IMR-90 (cell line): ENCODE data around the gene TCN1. TPM values are rescaled to one million over a fixed set of nuclear protein-coding genes. Genes with fewer than 3 reads are reported as not detected.

ENCODE experiments used
- ATAC-seq: fragments of 200-7000 bp; cut with Tn5 transposase; 2 replicates; pipeline ENCODE4 v1.9.1; 2020; ENCODE audit warnings: low read depth, mild to moderate bottlenecking, moderate library complexity
- BruUV-seq: library from RNA; stranded (reverse); fragments of 400-500 nt; replicated peaks from 2 replicates; lab custom pipeline; 2021; lab: Mats Ljungman, UMichigan
- CTCF ChIA-PET: fragments of 300-600 bp; formaldehyde crosslinking; extraction: SDS; loops from one replicate; lab custom pipeline; 2021; ENCODE audit warnings: antibody characterized with exemption; lab: Yijun Ruan, JAX
- POLR2A ChIA-PET: fragments of 300-600 bp; sonication (Branson Sonifier 250); formaldehyde crosslinking; loops from one replicate; lab custom pipeline; 2022; ENCODE audit warnings: antibody characterized with exemption; ENCODE audit not compliant: unreplicated experiment; lab: Charles Lee
- DNase-seq: peaks from one replicate; pipeline ENCODE4 v3.0.0; 2013
- H2AFZ ChIP-seq: replicated peaks from 2 replicates; pipeline ENCODE3; 2013; ENCODE audit warnings: low read length, mild to moderate bottlenecking; ENCODE audit not compliant: poor library complexity
- H2AK5ac ChIP-seq: 2 replicates; pipeline ENCODE4 v1.6.1; 2013; ENCODE audit warnings: low read depth, low read length, inconsistent platforms
- H2AK9ac ChIP-seq: replicated peaks from 2 replicates; pipeline ENCODE3; 2013; ENCODE audit warnings: mild to moderate bottlenecking, low read depth, low read length, moderate library complexity; ENCODE audit not compliant: poor library complexity
- H2BK120ac ChIP-seq: 2 replicates; pipeline ENCODE4 v1.6.1; 2013; ENCODE audit warnings: low read depth, low read length, inconsistent platforms
- H2BK15ac ChIP-seq: 3 replicates; pipeline ENCODE4 v1.6.1; 2013; ENCODE audit warnings: low read depth, low read length, inconsistent platforms
- H2BK20ac ChIP-seq: 2 replicates; pipeline ENCODE4 v1.6.1; 2013; ENCODE audit warnings: low read depth, mild to moderate bottlenecking, inconsistent platforms, low read length, moderate library complexity
- H2BK5ac ChIP-seq: 2 replicates; pipeline ENCODE4 v1.6.1; 2013; ENCODE audit warnings: mild to moderate bottlenecking, low read depth, low read length, inconsistent platforms; ENCODE audit not compliant: poor library complexity, severe bottlenecking
- H3K14ac ChIP-seq: replicated peaks from 2 replicates; pipeline ENCODE4 v1.6.1; 2013; ENCODE audit warnings: low read depth, low read length, inconsistent platforms
- H3K18ac ChIP-seq: 2 replicates; pipeline ENCODE4 v1.6.1; 2013; ENCODE audit warnings: low read depth, low read length, control low read depth
- H3K23ac ChIP-seq: 2 replicates; pipeline ENCODE4 v1.6.1; 2013; ENCODE audit warnings: low read depth, low read length, inconsistent platforms
- H3K27ac ChIP-seq: 2 replicates; pipeline ENCODE4 v1.5.1; 2013; ENCODE audit warnings: mild to moderate bottlenecking, control low read depth, low read length; ENCODE audit not compliant: insufficient read depth
- H3K27me3 ChIP-seq: 2 replicates; pipeline ENCODE4 v1.6.1; 2013; ENCODE audit warnings: low read length; ENCODE audit not compliant: control insufficient read depth, insufficient read depth
- H3K36me3 ChIP-seq: 2 replicates; pipeline ENCODE4 v1.6.1; 2013; ENCODE audit warnings: low read length, mixed read lengths; ENCODE audit not compliant: control insufficient read depth, insufficient read depth
- H3K4ac ChIP-seq: 2 replicates; pipeline ENCODE4 v1.6.1; 2013; ENCODE audit warnings: low read depth, low read length, inconsistent platforms
- H3K4me1 ChIP-seq: 2 replicates; pipeline ENCODE4 v1.6.1; 2013; ENCODE audit warnings: low read length, mixed read lengths; ENCODE audit not compliant: control insufficient read depth, insufficient read depth
- H3K4me2 ChIP-seq: 2 replicates; pipeline ENCODE4 v1.6.1; 2013; ENCODE audit warnings: low read depth, mild to moderate bottlenecking, control low read depth, low read length, moderate library complexity
- H3K4me3 ChIP-seq: 2 replicates; pipeline ENCODE4 v1.5.1; 2013; ENCODE audit warnings: low read depth, mild to moderate bottlenecking, control low read depth, low read length, moderate library complexity; ENCODE audit not compliant: insufficient read depth
- H3K56ac ChIP-seq: 2 replicates; pipeline ENCODE4 v1.6.1; 2013; ENCODE audit warnings: low read length, inconsistent platforms; ENCODE audit not compliant: insufficient read depth; ENCODE audit errors: extremely low read depth
- H3K79me1 ChIP-seq, 2 experiments: 2 replicates each; pipeline ENCODE4 v1.6.1; 2013; ENCODE audit warnings: low read length in 2 of 2, inconsistent platforms in 1 of 2, low read depth in 1 of 2
- H3K9ac ChIP-seq: 2 replicates; pipeline ENCODE4 v1.6.1; 2013; ENCODE audit warnings: low read depth, low read length, control low read depth
- H3K9me1 ChIP-seq: 2 replicates; pipeline ENCODE4 v1.6.1; 2013; ENCODE audit warnings: low read length, inconsistent platforms; ENCODE audit not compliant: insufficient read depth
- H3K9me3 ChIP-seq: 2 replicates; pipeline ENCODE4 v1.6.1; 2013; ENCODE audit warnings: low read length; ENCODE audit not compliant: control insufficient read depth, insufficient read depth
- H4K20me1 ChIP-seq: 2 replicates; pipeline ENCODE4 v1.6.1; 2013; ENCODE audit warnings: low read length, inconsistent platforms; ENCODE audit not compliant: insufficient read depth
- H4K5ac ChIP-seq: 2 replicates; pipeline ENCODE4 v1.6.1; 2013; ENCODE audit warnings: mild to moderate bottlenecking, low read depth, low read length, control low read depth
- H4K8ac ChIP-seq, 2 experiments: 2 replicates each; pipeline ENCODE4 v1.6.1; 2013; ENCODE audit warnings: low read depth in 2 of 2, low read length in 2 of 2, control low read depth in 1 of 2, inconsistent platforms in 1 of 2
- H4K91ac ChIP-seq: 2 replicates; pipeline ENCODE4 v1.6.1; 2013; ENCODE audit warnings: low read depth, low read length, inconsistent platforms; ENCODE audit not compliant: insufficient read depth
- MAZ ChIP-seq: IDR thresholded peaks from 2 replicates; pipeline ENCODE4 v1.6.1; 2012; ENCODE audit warnings: low read depth, mild to moderate bottlenecking, low read length, improper control_type of control experiment, moderate library complexity, borderline replicate concordance
- RFX5 ChIP-seq: IDR thresholded peaks from 2 replicates; pipeline ENCODE4 v1.8.0; 2012; ENCODE audit warnings: low read depth, mild to moderate bottlenecking, low read length, moderate library complexity
- USF2 ChIP-seq: fragments of 150-350 bp; IDR thresholded peaks from 2 replicates; pipeline ENCODE4 v1.6.1; 2017; ENCODE audit warnings: mild to moderate bottlenecking, antibody characterized with exemption, low read length, low read depth
- WGBS, 2 experiments: methylation state at CpG; one replicate each; pipeline versions ENCODE4 v1.1.5 to v1.1.7; 2013; ENCODE audit warnings: missing lambda C conversion rate in 2 of 2; ENCODE audit not compliant: insufficient read length in 1 of 2; ENCODE audit errors: extremely low coverage in 2 of 2; 5-methylcytosine and 5-hydroxymethylcytosine counted together
- dilution Hi-C: fragments of 300-500 bp; cut with HindIII; formaldehyde crosslinking; loops from one replicate; pipeline ENCODE4 v1.14.3; 2018; ENCODE audit warnings: low sequenced_read_pairs; ENCODE audit not compliant: unreplicated experiment
- in situ Hi-C: fragments of 300-500 bp; cut with MboI; formaldehyde crosslinking; loops from 3 replicates; pipeline ENCODE4 v1.14.3; 2019; ENCODE audit warnings: low sequenced_read_pairs, inconsistent platforms, mixed read lengths
- intact Hi-C: fragments of 100-400 bp; cut with micrococcal nuclease; formaldehyde crosslinking; loops from 2 replicates; pipeline ENCODE4 v1.10.0; 2022
- polyA plus RNA-seq, 3 experiments: library from polyadenylated mRNA; depleted of rRNA; stranded (reverse); fragments of >200 nt; gene quantifications; 2 replicates each; pipeline ENCODE4 v1.2.3, GENCODE V29; 2012; ENCODE audit warnings: low replicate concordance in 1 of 3
- total RNA-seq: library from RNA; depleted of rRNA; stranded (reverse); fragments of >200 nt; gene quantifications from 2 replicates; pipeline ENCODE4 v1.2.3, GENCODE V29; 2012

The TCN1 gene
- total and polyA plus RNA-seq, 2 of the 4 experiments (the other 2 are of a cell fraction): not detected

- Histone ChIP-seq H3K14ac (peak within 1 kb of the TSS; percentile 39; the same call in 1 of the 2 replicates), H4K20me1 (no peaks in the 10 kb centered on the region), H4K91ac (peak within 1 kb of the TSS; percentile 14; the same call in 1 of the 2 replicates), H3K4me3 (peak within 1 kb of the TSS; percentile 98), H2BK20ac (no peak within 1 kb of the TSS), H3K56ac (peak within 1 kb of the TSS; percentile 75), H3K9me3 (no peaks in the 10 kb centered on the region), H3K4me2 (peak within 1 kb of the TSS; percentile 76), H3K36me3 (peaks cover 11% of the 10 kb centered on the region), H2AK5ac (peak within 1 kb of the TSS; percentile 54; the same call in 1 of the 2 replicates), H2BK15ac (no peak within 1 kb of the TSS), H4K5ac (peak within 1 kb of the TSS; percentile 92), H4K8ac (peak within 1 kb of the TSS; percentile 95 to 98), H2AFZ (peak within 1 kb of the TSS; percentile 99), H2AK9ac (peak within 1 kb of the TSS; percentile 94), H3K79me1 (peaks cover 0 to 14% of the 10 kb centered on the region in 2 experiments; a peak in 3 of 4 replicates), H3K9me1 (no peaks in the 10 kb centered on the region; the same call in 1 of the 2 replicates), H2BK120ac (peak within 1 kb of the TSS; percentile 20; the same call in 1 of the 2 replicates), H3K4ac (peak within 1 kb of the TSS; percentile 73), H3K9ac (peak within 1 kb of the TSS; percentile 99), H3K4me1 (peaks cover 3% of the 10 kb centered on the region; the same call in 1 of the 2 replicates), H3K23ac (peak within 1 kb of the TSS; percentile 43; the same call in 1 of the 2 replicates), H3K27ac (peak within 1 kb of the TSS; percentile 85), H3K18ac (peak within 1 kb of the TSS; percentile 25; the same call in 1 of the 2 replicates), H3K27me3 (no peaks in the 10 kb centered on the region), H2BK5ac (peak within 1 kb of the TSS; percentile 60)
- ChIA-PET CTCF (no interaction called here), POLR2A (no interaction called here)
- 0% methylated on average over 15 of the region's 54 CpGs; no CpG with 5 or more reads in 1 of the 2 experiments for WGBS, 2 experiments
- dilution Hi-C loops: no loop called here
- in situ Hi-C loops: no loop called here
- TSS peak; percentile 32 for BruUV-seq
- no peak for TF ChIP-seq RFX5
- peak; percentile 75 for TF ChIP-seq MAZ
- TF ChIP-seq USF2: 0 out of 2 replicates have a peak, but pooled peaks have one; percentile 8
- intact Hi-C loops: loop anchor here (2.0 kb wide), 1 partner anchor 56 kb away; the partner anchor contains the start of gene STX3
- peak; percentile 98 for ATAC-seq
- DNase-seq: peak; percentile 85
These were observed 55.9 kb downstream of the TCN1 start, which contains the start of gene MRPL16 for GRCh38 chr11:59810189-59810910. Gene MRPL16 (minus strand): TSS chr11:59810778. CDS start chr11:59810658, 120 bp downstream.
